ENCODE results near the gene PTPRE. TPM values are rescaled to one million over a fixed set of nuclear protein-coding genes. Genes with fewer than 3 reads are reported as not detected.

The PTPRE gene
- total and polyA plus RNA-seq, 10 of the 15 experiments (the other 5 are each of a cell fraction or from before 2014, with no cell fraction given) = 2.9 to 7.6 (median 5.8) TPM

GRCh38 chr10:128067691-128068397 lies 160.9 kb downstream of the PTPRE start:
- Histone ChIP-seq H3K27me3 (replicated peaks in 1 of 2; ENCODE audit: control insufficient read depth in 2 of 2, insufficient read depth in 2 of 2, low read length in 1 of 2) (no peaks in the 10 kb centered on the region), H3K4me3 (no peak overlapping the region), H3K36me3 (ENCODE audit: control insufficient read depth in 2 of 2, insufficient read depth in 2 of 2, low read length in 1 of 2) (peaks cover 0 to 13% of the 10 kb centered on the region in 2 experiments; a peak in 2 of 4 replicates), H4K20me1 (ENCODE audit: control insufficient read depth, insufficient read depth) (no peaks in the 10 kb centered on the region), H3K27ac (ENCODE audit: control insufficient read depth, insufficient read depth) (no peak overlapping the region), H2AFZ (ENCODE audit: control insufficient read depth, low read depth, low read length) (no peak overlapping the region), H3K9me3 (replicated peaks; ENCODE audit: control insufficient read depth, insufficient read depth, low read length) (no peaks in the 10 kb centered on the region), H3K9ac (ENCODE audit: control insufficient read depth, insufficient read depth, low read length) (no peak overlapping the region), H3K4me1 (ENCODE audit: control insufficient read depth, insufficient read depth, low read length) (peaks cover 28% of the 10 kb centered on the region), H3K4me2 (ENCODE audit: control insufficient read depth, insufficient read depth) (no peak overlapping the region), H3K79me2 (ENCODE audit: control insufficient read depth, insufficient read depth, low read length) (no peaks in the 10 kb centered on the region)
- no peak for DNase-seq (ENCODE audit: low read depth, low spot score)
- no peak for TF ChIP-seq ATF2 (IDR thresholded peaks at IDR 0.05; ENCODE audit: low read length)
- no peak for TF ChIP-seq POLR2AphosphoS5 (IDR thresholded peaks at IDR 0.05; ENCODE audit: low read length)
- no peak for TF ChIP-seq RELA (IDR thresholded peaks at IDR 0.05; ENCODE audit: borderline replicate concordance, partially characterized antibody)
- no peak for TF ChIP-seq ZNF622 (IDR thresholded peaks at IDR 0.05)
- no peak for TF ChIP-seq ZNF274 (IDR thresholded peaks at IDR 0.05; ENCODE audit: insufficient read depth, insufficient read length)
- TF ChIP-seq SUPT20H (IDR thresholded peaks at IDR 0.05; ENCODE audit: borderline replicate concordance, control insufficient read depth, low read depth, low read length) = no peak
- no peak for TF ChIP-seq TCF3 (IDR thresholded peaks at IDR 0.05; ENCODE audit: borderline replicate concordance, insufficient read depth, low read depth, low read length)
- TF ChIP-seq ZNF217 (IDR thresholded peaks at IDR 0.05) = no peak
- TF ChIP-seq BCL11A (IDR thresholded peaks at IDR 0.05; ENCODE audit: low read depth, low read length) = no peak
- no peak for TF ChIP-seq NR2C1 (IDR thresholded peaks at IDR 0.05)
- TF ChIP-seq ATF7 (IDR thresholded peaks at IDR 0.05; ENCODE audit: low read depth) = no peak
- TF ChIP-seq, protein P1, sequence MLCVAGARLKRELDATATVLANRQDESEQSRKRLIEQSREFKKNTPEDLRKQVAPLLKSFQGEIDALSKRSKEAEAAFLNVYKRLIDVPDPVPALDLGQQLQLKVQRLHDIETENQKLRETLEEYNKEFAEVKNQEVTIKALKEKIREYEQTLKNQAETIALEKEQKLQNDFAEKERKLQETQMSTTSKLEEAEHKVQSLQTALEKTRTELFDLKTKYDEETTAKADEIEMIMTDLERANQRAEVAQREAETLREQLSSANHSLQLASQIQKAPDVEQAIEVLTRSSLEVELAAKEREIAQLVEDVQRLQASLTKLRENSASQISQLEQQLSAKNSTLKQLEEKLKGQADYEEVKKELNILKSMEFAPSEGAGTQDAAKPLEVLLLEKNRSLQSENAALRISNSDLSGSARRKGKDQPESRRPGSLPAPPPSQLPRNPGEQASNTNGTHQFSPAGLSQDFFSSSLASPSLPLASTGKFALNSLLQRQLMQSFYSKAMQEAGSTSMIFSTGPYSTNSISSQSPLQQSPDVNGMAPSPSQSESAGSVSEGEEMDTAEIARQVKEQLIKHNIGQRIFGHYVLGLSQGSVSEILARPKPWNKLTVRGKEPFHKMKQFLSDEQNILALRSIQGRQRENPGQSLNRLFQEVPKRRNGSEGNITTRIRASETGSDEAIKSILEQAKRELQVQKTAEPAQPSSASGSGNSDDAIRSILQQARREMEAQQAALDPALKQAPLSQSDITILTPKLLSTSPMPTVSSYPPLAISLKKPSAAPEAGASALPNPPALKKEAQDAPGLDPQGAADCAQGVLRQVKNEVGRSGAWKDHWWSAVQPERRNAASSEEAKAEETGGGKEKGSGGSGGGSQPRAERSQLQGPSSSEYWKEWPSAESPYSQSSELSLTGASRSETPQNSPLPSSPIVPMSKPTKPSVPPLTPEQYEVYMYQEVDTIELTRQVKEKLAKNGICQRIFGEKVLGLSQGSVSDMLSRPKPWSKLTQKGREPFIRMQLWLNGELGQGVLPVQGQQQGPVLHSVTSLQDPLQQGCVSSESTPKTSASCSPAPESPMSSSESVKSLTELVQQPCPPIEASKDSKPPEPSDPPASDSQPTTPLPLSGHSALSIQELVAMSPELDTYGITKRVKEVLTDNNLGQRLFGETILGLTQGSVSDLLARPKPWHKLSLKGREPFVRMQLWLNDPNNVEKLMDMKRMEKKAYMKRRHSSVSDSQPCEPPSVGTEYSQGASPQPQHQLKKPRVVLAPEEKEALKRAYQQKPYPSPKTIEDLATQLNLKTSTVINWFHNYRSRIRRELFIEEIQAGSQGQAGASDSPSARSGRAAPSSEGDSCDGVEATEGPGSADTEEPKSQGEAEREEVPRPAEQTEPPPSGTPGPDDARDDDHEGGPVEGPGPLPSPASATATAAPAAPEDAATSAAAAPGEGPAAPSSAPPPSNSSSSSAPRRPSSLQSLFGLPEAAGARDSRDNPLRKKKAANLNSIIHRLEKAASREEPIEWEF (IDR thresholded peaks at IDR 0.05; ENCODE audit: insufficient replicate concordance, low read depth, low read length) = no peak
- no peak for TF ChIP-seq CBX3 (IDR thresholded peaks at IDR 0.05; ENCODE audit: borderline replicate concordance, low read depth)
- POLR2A ChIA-PET = interaction anchor here (1.1 kb wide), 1 partner anchor 19 kb away, joined by 3 read pairs; no protein-coding TSS in a partner anchor
- intact Hi-C loops (cut with micrococcal nuclease; ENCODE audit: unreplicated experiment) (loop anchor here (2.0 kb wide), 1 partner anchor 213 kb away; no protein-coding TSS in a partner anchor), in situ Hi-C loops (cut with MboI) (no loop called here)
- BruUV-seq (replicated peaks) = no TSS peak
- RAD21 ChIA-PET (ENCODE audit: unreplicated experiment) = interaction anchor here (1.0 to 2.4 kb wide), 2 partner anchors 16 to 32 kb away, joined by 3 to 103 read pairs; no protein-coding TSS in a partner anchor
- WGBS (ENCODE audit: insufficient coverage, insufficient replicate concordance, low lambda C conversion rate, missing lambda C conversion rate) = 96% methylated on average over 25 of the region's 25 CpGs
- CTCF ChIA-PET = interaction anchor here (1.4 to 9.4 kb wide), 5 partner anchors 17 to 48 kb away, joined by 3 to 277 read pairs (median 9); no protein-coding TSS in a partner anchor
- FAIRE-seq = no peak
- ATAC-seq = no peak
- SMC1A ChIA-PET (ENCODE audit: uncharacterized antibody, unreplicated experiment) = interaction anchor here (1.4 to 5.5 kb wide), 2 partner anchors 20 to 33 kb away, joined by 3 to 128 read pairs; no protein-coding TSS in a partner anchor
